Stimulated activated CD4-positive, alpha-beta T cell treated with anti-CD3 and anti-CD28 coated beads, Interleukin-15, amount 100 ng/mL, for 24 hours (primary cell): Measurements from ENCODE around the gene MMP17.
A peak's percentile ranks its signal among the peaks of the same experiment; 100 is the strongest.

ENCODE experiments used
- DNase-seq: peaks from one replicate; pipeline ENCODE4 v3.0.0-alpha.2; 2020

MMP17 gene

DNA sequence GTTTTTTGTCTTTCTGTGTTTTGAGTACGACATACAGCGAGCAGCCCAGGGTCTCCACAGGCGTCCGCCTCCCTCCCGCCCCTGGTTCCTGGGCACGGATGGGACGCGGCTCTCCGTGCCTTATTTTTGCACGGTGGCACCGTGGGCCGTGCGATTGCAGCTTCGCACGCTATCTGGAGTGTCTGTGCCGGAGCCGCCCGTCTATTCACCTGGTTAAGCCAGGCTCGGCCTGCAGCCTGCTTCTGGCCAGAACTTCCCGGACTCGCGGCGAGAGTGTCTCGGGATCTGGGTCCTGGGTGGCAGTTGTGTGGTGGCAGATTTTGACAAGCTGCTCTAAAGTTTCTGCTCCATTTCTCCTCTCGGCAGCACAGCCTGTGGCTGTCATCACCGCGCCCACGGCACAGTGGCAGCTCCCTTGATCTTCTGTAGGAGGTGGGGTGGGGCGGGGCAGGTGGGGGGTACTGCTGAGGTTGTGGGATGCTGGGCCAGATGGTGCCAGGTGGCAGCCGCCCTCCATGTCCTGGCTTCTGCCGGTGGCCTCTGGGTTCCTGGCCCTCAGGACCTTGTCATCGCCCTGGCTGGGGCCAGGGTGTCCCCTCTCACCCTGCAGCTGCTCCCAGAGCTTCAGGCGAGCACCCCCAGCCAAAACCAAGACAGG is 2.9 kb downstream of the MMP17 start:
- DNase-seq: peak; percentile 49

- DNase-seq: no peak
Observed at GRCh38 chr12:131831635-131832041, 3.4 kb downstream of the MMP17 start.

- DNase-seq: no peak
Observed at GRCh38 chr12:131832321-131833231, 4.4 kb downstream of the MMP17 start.

- DNase-seq: no peak
Observed at GRCh38 chr12:131833288-131833895, 5.2 kb downstream of the MMP17 start.

DNA sequence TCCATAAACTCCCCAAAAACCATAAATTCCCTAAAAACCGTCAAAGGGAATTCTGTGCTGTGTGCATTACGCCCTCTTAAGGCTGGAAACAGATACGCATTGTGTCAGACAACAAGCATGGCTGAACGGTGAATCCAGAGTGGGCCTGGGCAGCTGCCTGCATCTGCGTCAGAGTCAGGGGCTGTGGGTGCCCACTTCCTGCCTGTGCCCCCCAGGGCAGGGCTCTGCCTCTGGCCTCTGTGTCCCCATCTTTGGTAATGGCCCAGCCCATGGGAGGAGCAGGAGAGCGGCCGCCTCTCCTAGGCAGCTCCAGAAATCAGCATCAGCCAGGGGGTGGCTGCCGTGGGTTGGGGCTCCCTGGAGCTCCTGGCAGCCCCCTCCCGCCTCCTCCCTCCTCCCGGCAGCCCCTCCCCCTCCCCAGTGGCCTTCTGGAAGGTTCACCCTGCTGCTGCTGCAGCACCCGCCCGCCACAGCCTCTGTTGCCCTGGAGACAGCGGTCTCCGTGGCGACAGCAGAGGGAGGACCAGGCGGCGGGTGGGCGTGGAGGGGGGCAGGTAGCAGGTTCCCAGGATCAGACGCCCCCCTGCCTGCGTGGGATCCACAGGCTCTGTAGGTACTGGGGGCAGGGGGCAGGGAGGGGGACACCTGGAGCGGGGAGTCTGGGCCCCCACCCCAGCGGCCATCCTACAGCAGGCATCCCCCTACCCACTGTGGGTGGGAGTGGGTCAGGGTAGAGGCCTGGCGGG is 5.9 kb downstream of the MMP17 start:
- no peak for DNase-seq

GRCh38 chr12:131834798-131835615 is 6.8 kb downstream of the MMP17 start:
- DNase-seq: no peak

- no peak for DNase-seq
Observed at GRCh38 chr12:131835616-131836171, 7.5 kb downstream of the MMP17 start.

DNA sequence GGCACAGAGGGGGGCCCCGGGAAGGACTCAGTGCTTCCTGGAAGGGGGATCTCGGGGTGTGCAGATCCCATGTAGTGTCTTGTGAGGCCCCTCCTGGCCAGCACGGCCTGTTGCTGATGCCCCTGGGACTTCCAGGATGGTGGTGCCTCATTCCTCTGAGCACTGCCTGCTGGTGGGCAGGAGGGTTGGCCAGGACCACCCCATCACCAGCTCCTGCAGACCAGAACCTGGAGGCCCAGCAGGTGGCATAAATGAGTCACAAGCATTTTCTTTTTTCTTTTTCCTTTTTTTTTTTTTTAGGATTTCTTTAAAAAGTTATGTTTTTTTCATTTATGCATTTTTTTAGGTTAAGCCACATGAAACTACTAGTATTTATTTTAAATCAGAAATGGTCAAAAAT is 8.0 kb downstream of the MMP17 start:
- no peak for DNase-seq

GRCh38 chr12:131836714-131837397 is 8.7 kb downstream of the MMP17 start:
- no peak for DNase-seq

DNA sequence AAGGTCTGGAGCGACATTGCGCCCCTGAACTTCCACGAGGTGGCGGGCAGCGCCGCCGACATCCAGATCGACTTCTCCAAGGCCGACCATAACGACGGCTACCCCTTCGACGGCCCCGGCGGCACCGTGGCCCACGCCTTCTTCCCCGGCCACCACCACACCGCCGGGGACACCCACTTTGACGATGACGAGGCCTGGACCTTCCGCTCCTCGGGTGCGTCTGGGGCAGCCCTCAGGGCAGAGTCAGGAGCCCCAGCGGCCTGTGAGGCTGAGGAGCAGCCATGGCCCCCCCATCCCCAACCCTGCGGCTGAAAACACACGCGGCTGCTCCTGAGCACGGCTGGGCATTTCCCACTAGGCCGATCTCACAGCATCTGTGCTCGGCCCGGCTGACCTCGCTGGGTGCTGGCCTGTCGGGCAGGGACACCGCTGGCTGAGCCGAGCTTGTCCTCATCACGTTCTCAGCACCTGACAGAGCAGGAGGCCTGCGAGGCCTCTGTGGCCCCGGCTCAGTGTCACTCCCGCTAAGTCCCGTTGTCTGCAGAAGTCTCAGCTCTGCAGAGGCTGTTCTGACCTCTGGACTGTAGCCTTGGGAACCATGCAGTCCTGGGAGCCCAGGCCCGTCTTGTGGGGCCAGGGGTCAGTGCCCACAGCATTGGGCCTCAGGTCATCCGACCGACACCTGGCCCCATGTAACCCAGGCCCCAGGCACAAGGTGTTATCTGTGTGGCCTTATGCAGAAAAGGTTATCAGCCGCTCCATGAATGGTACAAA is 12.6 kb downstream of the MMP17 start:
- DNase-seq: no peak

DNA sequence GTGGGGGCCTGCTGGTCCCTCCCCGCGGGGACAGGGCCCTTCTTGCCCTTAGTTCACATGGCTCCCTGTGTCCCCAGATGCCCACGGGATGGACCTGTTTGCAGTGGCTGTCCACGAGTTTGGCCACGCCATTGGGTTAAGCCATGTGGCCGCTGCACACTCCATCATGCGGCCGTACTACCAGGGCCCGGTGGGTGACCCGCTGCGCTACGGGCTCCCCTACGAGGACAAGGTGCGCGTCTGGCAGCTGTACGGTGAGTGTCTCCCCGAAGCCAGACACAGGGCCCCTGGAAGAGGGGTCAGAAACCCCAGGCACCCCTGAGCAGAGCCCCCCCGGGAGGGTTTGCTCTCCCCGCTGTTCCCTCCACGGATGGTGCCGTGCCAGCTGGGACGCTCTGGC is 13.4 kb downstream of the MMP17 start:
- DNase-seq: no peak

- no peak for DNase-seq
Observed at GRCh38 chr12:131842169-131842568, 14.0 kb downstream of the MMP17 start.

DNA sequence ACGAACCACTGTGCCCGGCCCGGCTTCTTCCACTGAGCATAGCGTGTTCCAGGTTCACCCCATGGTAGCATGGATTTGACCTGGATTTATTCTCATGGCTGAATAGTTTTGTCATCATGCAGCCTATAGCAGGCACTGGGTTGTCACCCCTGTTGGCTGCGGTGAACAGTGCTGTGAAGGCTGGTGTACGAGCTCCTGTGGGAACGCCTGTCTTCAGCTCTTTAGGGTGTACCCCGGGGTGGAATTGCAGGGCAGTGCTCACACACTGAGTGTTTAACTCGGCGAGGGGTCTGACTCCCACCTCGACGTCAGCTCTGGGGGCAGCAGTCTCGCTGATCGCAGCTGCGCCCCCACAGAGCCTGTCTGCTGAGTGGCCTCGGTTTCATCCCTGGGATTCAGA is 15.3 kb downstream of the MMP17 start:
- DNase-seq: no peak

- no peak for DNase-seq
Observed at GRCh38 chr12:131844140-131844539, 15.9 kb downstream of the MMP17 start.

DNA sequence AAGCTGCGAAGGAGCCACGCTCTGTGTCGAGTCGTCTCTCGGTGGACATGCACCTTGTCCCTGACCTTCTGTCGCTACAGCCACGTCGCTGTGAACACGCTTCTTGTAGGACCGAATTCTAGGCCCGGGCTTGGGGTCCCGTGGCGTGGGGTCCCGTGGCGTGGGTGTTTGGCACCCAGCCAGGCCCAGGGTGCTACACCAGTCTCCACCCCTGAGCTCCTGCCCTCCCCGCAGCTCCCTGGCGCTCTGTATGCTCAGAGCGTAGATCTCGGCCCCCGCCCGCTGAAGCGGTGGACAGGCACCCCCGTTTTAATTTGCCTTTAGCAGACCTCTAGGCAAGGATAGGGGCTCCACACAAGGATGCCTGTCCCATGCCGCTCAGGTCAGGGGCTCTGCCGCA is 16.5 kb downstream of the MMP17 start:
- DNase-seq: no peak

DNA sequence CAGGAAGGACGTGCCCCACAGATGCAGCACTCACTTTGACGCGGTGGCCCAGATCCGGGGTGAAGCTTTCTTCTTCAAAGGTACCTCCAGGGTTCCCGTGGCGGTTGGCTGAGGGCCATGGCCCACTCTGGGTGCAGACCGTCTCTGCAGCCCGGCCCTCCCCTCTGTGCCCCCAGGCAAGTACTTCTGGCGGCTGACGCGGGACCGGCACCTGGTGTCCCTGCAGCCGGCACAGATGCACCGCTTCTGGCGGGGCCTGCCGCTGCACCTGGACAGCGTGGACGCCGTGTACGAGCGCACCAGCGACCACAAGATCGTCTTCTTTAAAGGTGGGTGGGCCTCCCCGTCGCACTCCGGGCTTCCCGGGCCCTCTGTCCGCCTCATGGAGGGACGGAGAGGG is 16.9 kb downstream of the MMP17 start:
- no peak for DNase-seq

DNA sequence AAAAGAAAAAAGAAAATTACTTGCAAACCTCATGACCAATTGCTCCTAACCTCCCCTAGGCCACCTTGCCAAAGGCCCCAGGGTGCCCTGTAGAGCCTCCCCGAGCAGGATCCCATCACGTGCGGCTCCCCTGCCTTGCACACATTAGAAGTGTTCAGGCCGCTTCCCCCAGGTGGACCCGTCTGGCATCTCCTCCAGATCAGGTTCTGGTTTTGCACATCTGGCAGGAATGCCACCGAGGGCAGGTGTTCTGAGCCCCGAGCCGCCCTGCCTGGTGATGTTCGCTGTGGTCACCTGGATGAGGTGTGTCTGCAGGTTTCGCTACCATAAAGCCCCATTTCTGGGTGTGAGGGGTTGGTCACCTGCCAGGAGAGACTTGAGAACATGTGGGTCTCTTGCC is 19.3 kb downstream of the MMP17 start:
- DNase-seq: no peak

GRCh38 chr12:131848753-131849152 is 20.6 kb downstream of the MMP17 start:
- DNase-seq: no peak

DNA sequence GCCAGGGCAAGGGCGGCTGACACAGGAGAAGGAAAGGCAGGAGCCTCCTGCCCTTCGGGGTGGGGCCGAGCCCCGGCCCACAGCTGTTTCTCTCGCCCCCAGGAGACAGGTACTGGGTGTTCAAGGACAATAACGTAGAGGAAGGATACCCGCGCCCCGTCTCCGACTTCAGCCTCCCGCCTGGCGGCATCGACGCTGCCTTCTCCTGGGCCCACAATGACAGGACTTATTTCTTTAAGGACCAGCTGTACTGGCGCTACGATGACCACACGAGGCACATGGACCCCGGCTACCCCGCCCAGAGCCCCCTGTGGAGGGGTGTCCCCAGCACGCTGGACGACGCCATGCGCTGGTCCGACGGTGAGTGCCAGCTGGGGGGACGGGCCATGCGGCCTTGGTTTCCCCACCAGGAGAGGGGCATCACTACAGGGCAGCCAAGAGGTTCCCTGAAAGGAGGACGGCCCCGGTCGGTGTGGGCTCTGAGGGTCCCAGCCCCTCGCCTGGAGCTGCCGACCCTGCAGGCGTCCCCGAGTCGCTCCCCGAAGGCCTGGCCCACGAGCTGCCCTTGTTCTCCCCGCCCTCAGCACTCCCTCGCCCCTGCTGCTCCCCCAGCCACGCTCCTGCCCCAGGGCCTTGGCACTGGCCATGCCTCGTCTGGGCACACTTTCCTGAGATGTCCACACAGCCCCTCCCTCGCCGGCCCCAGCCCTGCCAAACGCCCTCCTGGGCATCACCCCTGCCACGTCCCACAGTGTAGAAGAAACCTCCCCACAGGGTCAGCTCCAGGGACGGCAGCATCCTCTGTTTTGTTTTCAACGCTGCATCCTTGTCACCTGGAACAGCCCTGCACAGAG is 21.7 kb downstream of the MMP17 start:
- DNase-seq: no peak
